Measurements from ENCODE around the gene NT5C3A. TPM values are rescaled to one million over a fixed set of nuclear protein-coding genes. Genes with fewer than 3 reads are reported as not detected.

NT5C3A gene
- polyA plus RNA-seq, result 64.4 and 70.5 TPM in 2 replicates

GRCh38 chr7:33062023-33062781 lies at the start of gene NT5C3A:
TSS of gene NT5C3A (minus strand) at chr7:33062776. CDS start at chr7:33062705, 71 bp downstream.

GRCh38 chr7:33109005-33109757 lies 46.6 kb upstream of the NT5C3A start, which contains the start of gene RP9:
TSS of gene RP9 (minus strand) at chr7:33109404. CDS start at chr7:33109372, 32 bp downstream.

Other genes starting within 250 kb of the NT5C3A start
- gene KBTBD2, start 171.0 kb downstream of the NT5C3A start, polyA plus RNA-seq, result 41.8 and 46.7 TPM in 2 replicates
- gene FKBP9, start 105.3 kb downstream of the NT5C3A start, polyA plus RNA-seq, result 87.0 and 97.6 TPM in 2 replicates
- gene RP9, start 46.6 kb upstream of the NT5C3A start, polyA plus RNA-seq, result 19.5 and 21.5 TPM in 2 replicates
- gene BBS9, start 66.8 kb upstream of the NT5C3A start, polyA plus RNA-seq, result 7.3 and 9.2 TPM in 2 replicates